ENCODE results near the gene EIF3L.

DNA sequence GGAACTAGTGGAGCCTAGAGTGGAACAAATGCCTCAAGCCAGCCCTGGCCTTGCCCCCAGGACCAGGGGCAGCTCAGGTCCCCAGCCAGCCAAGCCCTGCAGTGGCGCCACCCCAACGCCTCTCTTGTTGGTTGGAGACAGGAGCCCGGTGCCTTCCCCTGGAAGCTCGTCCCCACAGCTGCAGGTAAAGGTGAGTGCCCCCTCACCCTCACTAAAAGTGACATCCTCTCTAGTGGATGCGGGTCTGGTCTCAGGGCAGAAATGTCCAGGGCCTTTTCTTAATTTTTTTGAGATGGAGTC lies 78.4 kb downstream of the EIF3L start:
- TF ChIP-seq EZH2phosphoT487 (IDR thresholded peaks at IDR 0.05; ENCODE audit: borderline replicate concordance, low read length) (no peak), EZH2 (IDR thresholded peaks at IDR 0.05; ENCODE audit: low read length, unreplicated experiment) (no peak)

Data from PC-3 (cell line).